22Rv1 (cell line): ENCODE measurements around the gene ZNF426.
"Not testable (repeated sequence)": the region's sequence is repeated elsewhere in the genome, so short reads cannot be mapped to it uniquely, and the experiment has no call there.

Experiments
- H3K27ac ChIP-seq: fragments of 450-650 bp; 2 replicates; pipeline ENCODE4 v1.5.1; 2017
- ZFX ChIP-seq: fragments of 450-650 bp; IDR thresholded peaks from 2 replicates; pipeline ENCODE4 v1.6.1; 2017; ENCODE audit warnings: antibody characterized with exemption, borderline replicate concordance
- TF ChIP-seq, protein P1 (sequence below): fragments of 450-650 bp; IDR thresholded peaks from 2 replicates; pipeline ENCODE4 v1.5.1; 2017; ENCODE audit warnings: mild to moderate bottlenecking

The ZNF426 gene

GRCh38 chr19:9565900-9566705, 27.7 kb upstream of the ZNF426 start:
- TF ChIP-seq ZFX = no peak
- TF ChIP-seq, protein P1, sequence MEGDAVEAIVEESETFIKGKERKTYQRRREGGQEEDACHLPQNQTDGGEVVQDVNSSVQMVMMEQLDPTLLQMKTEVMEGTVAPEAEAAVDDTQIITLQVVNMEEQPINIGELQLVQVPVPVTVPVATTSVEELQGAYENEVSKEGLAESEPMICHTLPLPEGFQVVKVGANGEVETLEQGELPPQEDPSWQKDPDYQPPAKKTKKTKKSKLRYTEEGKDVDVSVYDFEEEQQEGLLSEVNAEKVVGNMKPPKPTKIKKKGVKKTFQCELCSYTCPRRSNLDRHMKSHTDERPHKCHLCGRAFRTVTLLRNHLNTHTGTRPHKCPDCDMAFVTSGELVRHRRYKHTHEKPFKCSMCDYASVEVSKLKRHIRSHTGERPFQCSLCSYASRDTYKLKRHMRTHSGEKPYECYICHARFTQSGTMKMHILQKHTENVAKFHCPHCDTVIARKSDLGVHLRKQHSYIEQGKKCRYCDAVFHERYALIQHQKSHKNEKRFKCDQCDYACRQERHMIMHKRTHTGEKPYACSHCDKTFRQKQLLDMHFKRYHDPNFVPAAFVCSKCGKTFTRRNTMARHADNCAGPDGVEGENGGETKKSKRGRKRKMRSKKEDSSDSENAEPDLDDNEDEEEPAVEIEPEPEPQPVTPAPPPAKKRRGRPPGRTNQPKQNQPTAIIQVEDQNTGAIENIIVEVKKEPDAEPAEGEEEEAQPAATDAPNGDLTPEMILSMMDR = no peak
- no peak overlapping the region for H3K27ac ChIP-seq

DNA sequence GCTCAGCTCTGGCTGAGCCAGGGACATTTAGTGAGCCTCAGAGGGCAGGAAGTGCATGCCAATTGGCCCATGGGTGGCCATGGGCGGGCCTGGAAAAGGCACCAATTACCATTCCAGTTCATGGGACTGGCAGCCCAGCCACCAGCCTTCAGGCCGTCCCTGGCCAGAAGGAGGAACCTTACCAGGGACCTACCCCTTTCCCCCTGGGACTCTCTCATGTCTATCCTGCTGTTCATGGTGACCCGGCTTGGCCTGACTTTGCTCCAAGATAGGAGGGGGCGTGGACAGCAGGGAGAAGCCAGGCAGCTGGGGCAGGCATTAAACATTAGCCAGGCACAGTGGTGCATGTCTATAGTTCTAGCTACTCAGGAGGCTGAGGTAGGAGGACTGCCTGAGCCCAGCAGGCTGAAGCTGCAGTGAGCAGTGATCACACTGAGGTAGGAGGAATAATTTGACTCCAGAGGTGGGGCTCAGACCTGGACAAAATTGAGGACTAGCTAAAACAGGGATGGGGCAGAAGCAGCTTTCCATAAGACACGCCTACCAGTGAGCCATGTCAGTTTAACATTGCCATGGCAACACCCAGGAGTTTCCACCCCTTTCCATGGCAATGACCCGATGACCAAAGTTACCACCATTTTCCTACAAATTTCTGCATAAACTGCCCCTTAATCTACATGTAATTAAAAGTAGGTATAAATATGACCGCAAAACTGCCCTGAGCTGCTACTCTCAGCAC, 14.3 kb upstream of the ZNF426 start:
- no peak overlapping the region for H3K27ac ChIP-seq
- TF ChIP-seq ZFX = no peak
- TF ChIP-seq, protein P1 = no peak

DNA sequence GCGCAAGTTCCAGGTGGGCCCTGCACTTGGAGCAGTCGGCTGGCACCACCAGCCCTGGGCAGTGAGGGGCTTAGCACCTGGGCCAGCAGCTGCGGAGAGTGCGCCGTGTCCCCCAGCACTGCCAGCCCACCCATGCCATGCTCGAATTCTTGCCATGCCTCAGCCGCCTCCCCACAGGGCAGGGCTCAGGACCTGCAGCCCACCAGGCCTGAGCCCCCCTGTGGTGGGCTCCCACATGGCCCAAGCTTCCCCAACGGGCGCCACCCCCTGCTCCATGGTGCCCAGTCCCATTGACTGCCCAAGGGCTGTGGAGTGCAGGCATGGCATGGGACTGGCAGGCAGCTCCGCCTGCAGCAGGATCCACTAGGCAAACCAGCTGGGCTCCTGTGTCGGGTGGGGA, 9.4 kb upstream of the ZNF426 start:
- TF ChIP-seq, protein P1 = no peak
- no peak for TF ChIP-seq ZFX
- H3K27ac ChIP-seq = no peak overlapping the region

DNA sequence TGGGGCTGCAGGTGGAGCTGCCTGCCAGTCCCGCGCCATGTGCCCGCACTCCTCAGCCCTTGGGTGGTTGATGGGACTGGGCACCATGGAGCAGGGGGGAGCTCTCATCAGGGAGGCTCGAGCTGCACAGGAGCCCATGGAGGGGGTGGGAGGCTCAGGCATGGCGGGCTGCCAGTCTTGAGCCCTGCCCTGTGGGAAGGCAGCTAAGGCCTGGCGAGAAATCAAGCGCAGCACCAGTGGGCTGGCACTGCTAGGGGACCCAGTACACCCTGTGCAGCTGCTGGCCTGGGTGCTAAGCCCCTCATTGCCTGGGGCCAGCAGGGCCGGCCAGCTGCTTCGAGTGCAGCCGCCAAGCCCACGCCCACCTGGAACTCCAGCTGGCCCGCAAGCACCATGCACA, 2.8 kb upstream of the ZNF426 start:
- H3K27ac ChIP-seq = not testable (repeated sequence)

GRCh38 chr19:9539921-9540320, 1.5 kb upstream of the ZNF426 start:
- not testable (repeated sequence) for H3K27ac ChIP-seq

DNA sequence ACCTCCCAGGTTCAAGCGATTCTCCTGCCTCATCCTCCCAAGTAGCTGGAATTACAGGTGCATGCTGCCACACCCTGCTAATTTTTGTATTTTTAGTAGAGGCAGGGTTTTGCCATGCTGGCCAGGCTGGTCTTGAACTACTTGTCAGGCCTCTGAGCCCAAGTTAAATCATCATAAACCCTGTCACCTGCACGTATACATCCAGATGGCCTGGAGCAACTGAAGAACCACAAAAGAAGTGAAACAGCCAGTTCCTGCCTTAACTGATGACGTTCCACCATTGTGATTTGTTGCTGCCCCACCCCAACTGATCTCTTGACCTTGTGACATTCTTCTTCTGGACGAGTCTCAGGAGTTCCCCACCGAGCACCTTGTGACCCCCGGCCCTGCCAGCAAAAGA, 756 bp upstream of the ZNF426 start:
- not testable (repeated sequence) for H3K27ac ChIP-seq

DNA sequence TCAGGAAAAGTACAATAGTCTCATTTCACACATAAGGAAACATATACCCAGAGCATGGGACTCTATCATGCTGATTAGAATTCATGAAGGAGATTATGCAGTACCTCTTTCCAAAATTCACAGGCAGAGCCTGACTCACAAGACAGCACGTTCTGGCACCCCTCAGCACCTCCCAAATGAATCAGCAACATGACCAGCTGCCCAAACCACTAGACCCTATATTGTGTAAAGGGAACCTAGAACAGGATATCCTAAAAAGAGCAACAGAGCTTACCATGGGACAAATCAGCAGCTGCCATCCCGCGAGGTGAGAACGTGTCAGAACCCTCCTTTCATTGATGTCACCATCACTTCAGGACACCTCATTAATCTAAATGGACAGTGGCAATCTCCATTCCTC, 2.5 kb downstream of the ZNF426 start:
- TF ChIP-seq, protein P1 = no peak
- TF ChIP-seq ZFX = no peak
- no peak overlapping the region for H3K27ac ChIP-seq

DNA sequence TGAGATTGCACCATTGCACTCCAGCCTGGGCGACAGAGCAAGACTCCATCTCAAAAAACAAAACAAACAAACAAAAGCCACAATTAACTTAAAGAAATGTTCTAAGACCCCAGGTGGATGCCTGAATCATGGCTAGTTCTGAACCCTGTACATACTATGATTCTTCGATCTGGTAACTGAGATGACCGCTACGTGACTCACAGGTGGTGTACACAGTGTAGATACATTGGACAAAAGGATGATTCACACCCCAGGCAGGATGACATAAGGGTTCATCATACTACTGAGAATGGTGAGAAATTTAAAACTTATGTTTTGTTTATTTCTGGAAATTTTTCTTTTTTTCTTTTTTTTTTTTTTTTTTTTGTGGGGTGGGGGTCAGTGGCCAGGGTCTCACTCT, 6.5 kb downstream of the ZNF426 start:
- H3K27ac ChIP-seq = no peak overlapping the region
- TF ChIP-seq ZFX = no peak
- TF ChIP-seq, protein P1 = no peak
